Measurements from ENCODE around the gene KANSL2. TPM values are rescaled to one million over a fixed set of nuclear protein-coding genes. Genes with fewer than 3 reads are reported as not detected.
A peak's percentile ranks its signal among the peaks of the same experiment; 100 is the strongest.
"Not testable (repeated sequence)": the region's sequence is repeated elsewhere in the genome, so short reads cannot be mapped to it uniquely, and the experiment has no call there.

The KANSL2 gene
- total RNA-seq, 1 experiment from 2014 or later: 48.1 TPM

GRCh38 chr12:48659863-48660262 is 22.2 kb downstream of the KANSL2 start (continued):
- TF ChIP-seq ARID4B (CRISPR knock-in tag; IDR thresholded peaks at IDR 0.05; ENCODE audit: borderline replicate concordance): no peak
- TF ChIP-seq ATF3 (CRISPR knock-in tag; conservative IDR thresholded peaks at IDR 0.05): no peak
- no peak for TF ChIP-seq SMAD3 (CRISPR knock-in tag; IDR thresholded peaks at IDR 0.05; ENCODE audit: borderline replicate concordance)
- TF ChIP-seq ZNF281 (CRISPR knock-in tag; IDR thresholded peaks at IDR 0.05): no peak
- TF ChIP-seq CTCF (IDR thresholded peaks at IDR 0.05): no peak

GRCh38 chr12:48651681-48652080 is 30.4 kb downstream of the KANSL2 start:
- no peak overlapping the region for H3K4me3 Mint-ChIP-seq
- peak overlapping the region; percentile 72; the same call in 1 of the 2 replicates for H3K27ac Mint-ChIP-seq
- no peak; the same call in 1 of the 2 replicates for ATAC-seq
- DNase-seq (ENCODE audit: low spot score): no peak
- H3K4me1 Mint-ChIP-seq: no peaks in the 10 kb centered on the region
- no peaks in the 10 kb centered on the region for H3K9me3 Mint-ChIP-seq
- no peaks in the 10 kb centered on the region for H3K27me3 Mint-ChIP-seq (ENCODE audit: low read depth)
- no peak for TF ChIP-seq CDX4 (CRISPR knock-in tag; IDR thresholded peaks at IDR 0.05; ENCODE audit: borderline replicate concordance)
- TF ChIP-seq HMGA2 (CRISPR knock-in tag; IDR thresholded peaks at IDR 0.05): no peak
- no peak for TF ChIP-seq NR3C1 (CRISPR knock-in tag; conservative IDR thresholded peaks at IDR 0.05; ENCODE audit: low read depth)
- TF ChIP-seq STAT6 (CRISPR knock-in tag; conservative IDR thresholded peaks at IDR 0.05; ENCODE audit: low read depth): no peak
- TF ChIP-seq MYBL2 (CRISPR knock-in tag; IDR thresholded peaks at IDR 0.05): no peak
- TF ChIP-seq ERG (CRISPR knock-in tag; IDR thresholded peaks at IDR 0.05): no peak
- no peak for TF ChIP-seq HMGXB4 (CRISPR knock-in tag; IDR thresholded peaks at IDR 0.05)
- TF ChIP-seq ZNF512 (CRISPR knock-in tag; IDR thresholded peaks at IDR 0.05; ENCODE audit: borderline replicate concordance): no peak
- ChIA-PET POLR2A (no interaction called here), CTCF (no interaction called here)
- peaks cover 40% of the 10 kb centered on the region for H3K36me3 Mint-ChIP-seq

GRCh38 chr12:48645354-48645753 is 36.7 kb downstream of the KANSL2 start:
- ATAC-seq; H3K27ac Mint-ChIP-seq; H3K4me1 Mint-ChIP-seq; DNase-seq (ENCODE audit: low spot score); H3K4me3 Mint-ChIP-seq; CTCF ChIA-PET: not testable (repeated sequence)
- peaks cover 15% of the 10 kb centered on the region for H3K27me3 Mint-ChIP-seq (ENCODE audit: low read depth)
- POLR2A ChIA-PET: interaction anchor here (0.7 kb wide), 1 partner anchor 58 kb away, joined by 3 read pairs; no protein-coding TSS in a partner anchor
- H3K36me3 Mint-ChIP-seq: peaks cover 53% of the 10 kb centered on the region
- H3K9me3 Mint-ChIP-seq: peaks cover 33% of the 10 kb centered on the region

All from WTC11 (cell line).